HCT116 (cell line): ENCODE results near the gene WDR5. TPM values are rescaled to one million over a fixed set of nuclear protein-coding genes. Genes with fewer than 3 reads are reported as not detected.

Experiments
- ATAC-seq: fragments of 200-7000 bp; cut with Tn5 transposase; 2 replicates; pipeline ENCODE4 v1.9.1; 2020; ENCODE audit warnings: mild to moderate bottlenecking, moderate library complexity
- BruUV-seq: library from RNA; stranded (reverse); fragments of 400-500 nt; replicated peaks from 2 replicates; lab custom pipeline; 2021; lab: Mats Ljungman, UMichigan
- CTCF ChIA-PET: fragments of 300-600 bp; sonication (Branson Sonifier 250); formaldehyde crosslinking; loops from one replicate; lab custom pipeline; 2021; ENCODE audit warnings: antibody characterized with exemption; lab: Charles Lee
- POLR2A ChIA-PET: fragments of 300-600, 350-600 bp; sonication (Branson Sonifier 250); formaldehyde crosslinking; loops from one replicate; lab custom pipeline; 2021; ENCODE audit warnings: antibody characterized with exemption; lab: Charles Lee
- RAD21 ChIA-PET, 2 experiments: fragments of 300-600 bp; sonication (Branson Sonifier 250); formaldehyde crosslinking; loops; one replicate each; lab custom pipeline; 2023; ENCODE audit warnings: low total read pairs in 2 of 2; ENCODE audit not compliant: uncharacterized antibody in 2 of 2, unreplicated experiment in 2 of 2, low non-redundant PET in 1 of 2; lab: Charles Lee
- DNase-seq: peaks from one replicate; pipeline ENCODE4 v3.0.0-alpha.2; 2010; ENCODE audit warnings: low read depth, low spot score
- H2AFZ ChIP-seq: fragments of 200-600 bp; shearing (Covaris generic), sonication (generic); 2 replicates; pipeline ENCODE4 v1.6.1; 2017; ENCODE audit warnings: low read depth, mixed run types, mixed read lengths, antibody characterized with exemption, low read length; ENCODE audit not compliant: poor library complexity, severe bottlenecking
- H3K27ac ChIP-seq: 2 replicates; pipeline ENCODE4 v1.5.1; 2012; ENCODE audit warnings: low read depth, low read length
- H3K27me3 ChIP-seq: fragments of 200-600 bp; sonication (generic); 2 replicates; pipeline ENCODE4 v1.6.1; 2016; ENCODE audit warnings: mixed run types, low read length, mixed read lengths; ENCODE audit not compliant: insufficient read depth
- H3K36me3 ChIP-seq, 2 experiments: fragments of 200-500 bp in 1 of 2; fragments of 200-600 bp in 1 of 2; sonication (Bioruptor generic) in 1 of 2; sonication (generic) in 1 of 2; 2 replicates each; pipeline versions ENCODE4 v1.5.1 to v1.6.1; 2014 to 2016; ENCODE audit warnings: low read length in 2 of 2, inconsistent platforms in 1 of 2, mixed read lengths in 1 of 2, mixed run types in 1 of 2; ENCODE audit not compliant: insufficient read depth in 2 of 2, control insufficient read depth in 1 of 2
- H3K4me1 ChIP-seq, 2 experiments: fragments of 200-600 bp in 1 of 2; sonication (generic) in 1 of 2; 2 replicates each; pipeline versions ENCODE4 v1.5.1 to v1.6.1; 2012 to 2017; ENCODE audit warnings: low read length in 2 of 2, inconsistent platforms in 1 of 2, mild to moderate bottlenecking in 1 of 2, mixed read lengths in 1 of 2, mixed run types in 1 of 2, moderate library complexity in 1 of 2; ENCODE audit not compliant: insufficient read depth in 2 of 2, control insufficient read depth in 1 of 2
- H3K4me2 ChIP-seq: fragments of 200-600 bp; sonication (generic); 2 replicates; pipeline ENCODE4 v1.6.1; 2017; ENCODE audit warnings: mixed run types, low read length, mixed read lengths
- H3K4me3 ChIP-seq, 2 experiments: fragments of 200-600 bp in 1 of 2; sonication (generic) in 1 of 2; replicated peaks in 1 of 2; 2 replicates each; pipeline ENCODE4 v1.5.1; 2011 to 2016; ENCODE audit warnings: low read length in 2 of 2, control low read depth in 1 of 2, low read depth in 1 of 2, mild to moderate bottlenecking in 1 of 2, mixed read lengths in 1 of 2, mixed run types in 1 of 2
- H3K79me2 ChIP-seq: fragments of 200-600 bp; sonication (generic); 2 replicates; pipeline ENCODE4 v1.6.1; 2017; ENCODE audit warnings: mild to moderate bottlenecking, mixed run types, low read length, moderate library complexity, mixed read lengths; ENCODE audit not compliant: insufficient read depth
- H3K9ac ChIP-seq: fragments of 200-600 bp; sonication (generic); 2 replicates; pipeline ENCODE4 v1.6.1; 2016; ENCODE audit warnings: low read length, mixed read lengths
- H3K9me2 ChIP-seq: fragments of 200-600 bp; sonication (generic), shearing (Covaris generic); 2 replicates; pipeline ENCODE4 v1.6.1; 2017; ENCODE audit warnings: mixed run types, mild to moderate bottlenecking, moderate library complexity; ENCODE audit not compliant: insufficient read depth
- H3K9me3 ChIP-seq, 2 experiments: fragments of 200-500 bp in 1 of 2; fragments of 200-600 bp in 1 of 2; sonication (Bioruptor generic) in 1 of 2; sonication (generic) in 1 of 2; 2 replicates each; pipeline ENCODE4 v1.6.1; 2014 to 2017; ENCODE audit warnings: low read length in 2 of 2, mixed read lengths in 2 of 2, inconsistent platforms in 1 of 2, low read depth in 1 of 2, mild to moderate bottlenecking in 1 of 2, mixed run types in 1 of 2, moderate library complexity in 1 of 2; ENCODE audit not compliant: control insufficient read depth in 1 of 2, insufficient read depth in 1 of 2
- H4K20me1 ChIP-seq: fragments of 200-600 bp; sonication (generic), shearing (Covaris generic); 2 replicates; pipeline ENCODE4 v1.6.1; 2017; ENCODE audit warnings: mixed run types, mild to moderate bottlenecking, moderate library complexity; ENCODE audit not compliant: insufficient read depth
- ATF3 ChIP-seq: IDR thresholded peaks from 2 replicates; pipeline ENCODE4 v1.6.1; 2012
- CBX3 ChIP-seq: IDR thresholded peaks from 2 replicates; pipeline ENCODE4 v1.6.1; 2012; ENCODE audit warnings: low read depth
- CTCF ChIP-seq, 3 experiments: fragments of 200-600 bp in 1 of 3; sonication (generic) in 1 of 3; IDR thresholded peaks in 2 of 3; conservative IDR thresholded peaks in 1 of 3; 2 replicates each; pipeline ENCODE4 v1.5.1; 2012 to 2017; ENCODE audit warnings: low read depth in 2 of 3, low read length in 2 of 3, antibody characterized with exemption in 1 of 3, borderline replicate concordance in 1 of 3, control low read depth in 1 of 3, mild to moderate bottlenecking in 1 of 3, mixed read lengths in 1 of 3, mixed run types in 1 of 3, moderate library complexity in 1 of 3; ENCODE audit not compliant: insufficient read depth in 1 of 3
- EGR1 ChIP-seq: IDR thresholded peaks from 2 replicates; pipeline ENCODE4 v1.6.1; 2012; ENCODE audit warnings: low read depth
- ELF1 ChIP-seq: IDR thresholded peaks from 2 replicates; pipeline ENCODE4 v1.6.1; 2012; ENCODE audit warnings: low read depth, borderline replicate concordance
- EZH2 ChIP-seq: fragments of 200-600 bp; sonication (generic); IDR thresholded peaks from 2 replicates; pipeline ENCODE4 v1.6.1; 2017; ENCODE audit warnings: antibody characterized with exemption, mixed run types
- EZH2phosphoT487 ChIP-seq: fragments of 200-600 bp; IDR thresholded peaks from 2 replicates; pipeline ENCODE4 v1.6.1; 2018; ENCODE audit warnings: antibody characterized with exemption, borderline replicate concordance
- FOSL1 ChIP-seq: IDR thresholded peaks from 2 replicates; pipeline ENCODE4 v1.6.1; 2012; ENCODE audit warnings: low read depth
- JUND ChIP-seq: IDR thresholded peaks from 2 replicates; pipeline ENCODE4 v1.6.1; 2012
- MAX ChIP-seq: IDR thresholded peaks from 2 replicates; pipeline ENCODE4 v1.6.1; 2012
- POLR2A ChIP-seq: IDR thresholded peaks from 2 replicates; pipeline ENCODE4 v1.7.0; 2011; ENCODE audit warnings: borderline replicate concordance; ENCODE audit not compliant: insufficient read depth, insufficient read length; ENCODE audit errors: extremely low read depth
- RAD21 ChIP-seq: IDR thresholded peaks from 2 replicates; pipeline ENCODE4 v1.6.1; 2012; ENCODE audit warnings: low read depth, mild to moderate bottlenecking
- REST ChIP-seq: IDR thresholded peaks from 2 replicates; pipeline ENCODE4 v1.6.1; 2012; ENCODE audit warnings: low read depth
- SIN3A ChIP-seq: IDR thresholded peaks from 2 replicates; pipeline ENCODE4 v1.6.1; 2012; ENCODE audit warnings: low read depth
- SRF ChIP-seq: IDR thresholded peaks from 2 replicates; pipeline ENCODE4 v1.6.1; 2012; ENCODE audit warnings: low read depth
- YY1 ChIP-seq: IDR thresholded peaks from 2 replicates; pipeline ENCODE4 v1.6.1; 2011; ENCODE audit warnings: low read length, low read depth, moderate library complexity, mild to moderate bottlenecking; ENCODE audit not compliant: insufficient replicate concordance; ENCODE audit errors: extremely low read depth
- ZFX ChIP-seq: fragments of 450-650 bp; IDR thresholded peaks from 2 replicates; pipeline ENCODE4 v1.6.1; 2017
- intact Hi-C: fragments of 100-400 bp; cut with micrococcal nuclease; formaldehyde crosslinking; loops from 2 replicates; pipeline ENCODE4 v1.10.0; 2022
- total RNA-seq: library from RNA; stranded (reverse); gene quantifications from one replicate; pipeline ENCODE4 v1.2.1, GENCODE V29; 2021; ENCODE audit not compliant: unreplicated experiment
- TF ChIP-seq, protein P1 (sequence below): IDR thresholded peaks from 2 replicates; pipeline ENCODE4 v1.6.1; 2011; ENCODE audit warnings: mild to moderate bottlenecking, low read length, moderate library complexity; ENCODE audit not compliant: insufficient replicate concordance; ENCODE audit errors: extremely low read depth

Gene WDR5
- total RNA-seq, 1 experiment from 2014 or later, result 55.8 TPM

DNA sequence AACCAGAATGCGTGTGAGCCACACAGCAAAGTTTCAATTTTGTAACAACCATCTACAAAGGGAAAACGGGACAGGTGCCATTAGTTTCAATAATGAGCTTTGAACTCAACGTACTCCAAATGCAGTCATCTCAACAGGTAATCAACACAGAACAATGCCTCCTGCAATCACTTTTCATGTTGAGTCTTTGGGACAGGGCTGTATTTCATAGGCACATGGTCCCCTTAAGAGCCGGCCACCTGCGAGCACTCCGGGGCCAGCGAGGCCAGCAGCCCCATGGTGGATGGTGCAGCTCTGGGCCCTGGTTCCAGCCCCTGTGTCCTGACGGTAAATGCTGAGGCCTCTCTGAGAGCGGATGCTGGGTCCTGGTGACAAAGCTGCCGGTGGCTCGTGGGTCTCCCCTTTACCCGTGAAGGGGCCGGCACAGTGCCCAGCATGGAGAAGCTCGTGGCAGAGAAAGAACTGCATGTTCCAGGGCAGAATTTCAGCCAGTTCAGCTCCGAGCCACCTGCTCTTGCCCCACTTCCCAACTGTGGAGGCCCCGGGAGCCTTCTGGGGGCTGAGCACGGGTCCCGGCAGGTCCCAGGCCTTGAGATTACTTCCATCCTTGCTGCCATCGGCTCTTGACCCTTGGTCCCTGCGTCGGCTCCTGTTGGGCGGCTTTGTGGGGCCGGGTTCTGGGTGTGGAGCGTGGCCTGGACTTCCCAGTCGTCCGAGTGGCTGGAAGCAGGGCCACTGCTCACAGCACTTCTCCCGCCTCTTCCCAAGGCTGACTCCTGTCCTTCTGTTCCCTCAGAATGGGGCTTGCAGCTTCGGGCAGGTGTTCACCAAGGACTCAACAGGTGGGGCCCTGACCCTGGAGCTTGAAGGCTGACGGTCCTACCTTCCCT, 54.6 kb downstream of the WDR5 start:
- Histone ChIP-seq H3K36me3 (no peaks in the 10 kb centered on the region), H3K9me2 (no peaks in the 10 kb centered on the region), H3K79me2 (no peaks in the 10 kb centered on the region), H3K27me3 (no peaks in the 10 kb centered on the region), H3K4me2 (no peak overlapping the region), H3K9me3 (no peaks in the 10 kb centered on the region), H4K20me1 (no peaks in the 10 kb centered on the region), H3K4me3 (no peak overlapping the region), H3K27ac (no peak overlapping the region), H3K4me1 (no peaks in the 10 kb centered on the region), H3K9ac (no peak overlapping the region), H2AFZ (no peak overlapping the region)
- no peak for DNase-seq
- ChIA-PET RAD21 (no interaction called here), POLR2A (no interaction called here), CTCF (no interaction called here)
- TF ChIP-seq MAX (no peak), EZH2 (no peak), EGR1 (no peak), JUND (no peak), CBX3 (no peak), SIN3A (no peak), CTCF (IDR thresholded peaks at IDR 0.05 in 2 of 3, conservative IDR thresholded peaks at IDR 0.05 in 1 of 3; ENCODE audit: borderline replicate concordance in 1 of 3, insufficient read depth in 1 of 3, low read depth in 2 of 3, low read length in 2 of 3) (no peak), ZFX (no peak), FOSL1 (no peak), YY1 (no peak), RAD21 (no peak), ATF3 (no peak), ELF1 (no peak), SRF (no peak), EZH2phosphoT487 (no peak), POLR2A (no peak), REST (no peak)
- TF ChIP-seq, protein P1, sequence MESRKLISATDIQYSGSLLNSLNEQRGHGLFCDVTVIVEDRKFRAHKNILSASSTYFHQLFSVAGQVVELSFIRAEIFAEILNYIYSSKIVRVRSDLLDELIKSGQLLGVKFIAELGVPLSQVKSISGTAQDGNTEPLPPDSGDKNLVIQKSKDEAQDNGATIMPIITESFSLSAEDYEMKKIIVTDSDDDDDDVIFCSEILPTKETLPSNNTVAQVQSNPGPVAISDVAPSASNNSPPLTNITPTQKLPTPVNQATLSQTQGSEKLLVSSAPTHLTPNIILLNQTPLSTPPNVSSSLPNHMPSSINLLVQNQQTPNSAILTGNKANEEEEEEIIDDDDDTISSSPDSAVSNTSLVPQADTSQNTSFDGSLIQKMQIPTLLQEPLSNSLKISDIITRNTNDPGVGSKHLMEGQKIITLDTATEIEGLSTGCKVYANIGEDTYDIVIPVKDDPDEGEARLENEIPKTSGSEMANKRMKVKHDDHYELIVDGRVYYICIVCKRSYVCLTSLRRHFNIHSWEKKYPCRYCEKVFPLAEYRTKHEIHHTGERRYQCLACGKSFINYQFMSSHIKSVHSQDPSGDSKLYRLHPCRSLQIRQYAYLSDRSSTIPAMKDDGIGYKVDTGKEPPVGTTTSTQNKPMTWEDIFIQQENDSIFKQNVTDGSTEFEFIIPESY, result no peak
- intact Hi-C loops, result no loop called here
- no peak for ATAC-seq
- no TSS peak for BruUV-seq
